PC-3 (cell line): ENCODE results near the gene FLVCR1. TPM values are rescaled to one million over a fixed set of nuclear protein-coding genes. Genes with fewer than 3 reads are reported as not detected.

ENCODE experiments used
- ATAC-seq: fragments of 200-7000 bp; cut with Tn5 transposase; 2 replicates; pipeline ENCODE4 v1.9.1; 2020; ENCODE audit warnings: mild to moderate bottlenecking, moderate library complexity
- BruUV-seq: library from RNA; stranded (reverse); fragments of 400-500 nt; replicated peaks from 2 replicates; lab custom pipeline; 2021; lab: Mats Ljungman, UMichigan
- CTCF ChIA-PET: fragments of 300-600 bp; sonication (Branson Sonifier 250); formaldehyde crosslinking; loops from one replicate; lab custom pipeline; 2022; ENCODE audit warnings: antibody characterized with exemption; lab: Charles Lee
- POLR2A ChIA-PET: fragments of 300-600 bp; sonication (Branson Sonifier 250); formaldehyde crosslinking; loops from one replicate; lab custom pipeline; 2022; ENCODE audit warnings: antibody characterized with exemption; ENCODE audit not compliant: unreplicated experiment; lab: Charles Lee
- DNase-seq: peaks from one replicate; pipeline ENCODE4 v3.0.0-alpha.2; 2015
- H2AFZ ChIP-seq: fragments of 300-600 bp; sonication (generic); 2 replicates; pipeline ENCODE4 v1.6.0; 2016; ENCODE audit warnings: antibody characterized with exemption, low read length
- H3F3A ChIP-seq: fragments of 300-600 bp; sonication (generic); one replicate; pipeline ENCODE4 v1.6.0; 2017; ENCODE audit warnings: antibody characterized with exemption, low read length, control low read depth, mild to moderate bottlenecking; ENCODE audit not compliant: unreplicated experiment
- H3K27ac ChIP-seq: fragments of 300-600 bp; sonication (generic); 2 replicates; pipeline ENCODE4 v1.5.1; 2016; ENCODE audit warnings: mild to moderate bottlenecking, low read length
- H3K27me3 ChIP-seq: fragments of 300-600 bp; sonication (generic); 2 replicates; pipeline ENCODE4 v1.6.1; 2016; ENCODE audit warnings: low read length, mixed read lengths
- H3K36me3 ChIP-seq: fragments of 300-600 bp; sonication (generic); 2 replicates; pipeline ENCODE4 v1.6.1; 2016; ENCODE audit warnings: low read depth, mixed run types, low read length, mixed read lengths
- H3K4me1 ChIP-seq: fragments of 300-600 bp; sonication (generic); 2 replicates; pipeline ENCODE4 v1.5.1; 2016; ENCODE audit warnings: low read length; ENCODE audit not compliant: insufficient read depth
- H3K4me2 ChIP-seq: fragments of 300-600 bp; sonication (generic); 2 replicates; pipeline ENCODE4 v1.6.0; 2016; ENCODE audit warnings: low read length
- H3K4me3 ChIP-seq: fragments of 300-600 bp; sonication (generic); 2 replicates; pipeline ENCODE4 v1.5.1; 2016; ENCODE audit warnings: mild to moderate bottlenecking, low read length, mixed read lengths
- H3K79me2 ChIP-seq: fragments of 300-600 bp; sonication (generic); 2 replicates; pipeline ENCODE4 v1.6.1; 2017; ENCODE audit warnings: low read length, mixed read lengths
- H3K9ac ChIP-seq: fragments of 300-600 bp; sonication (generic); 2 replicates; pipeline ENCODE4 v1.6.0; 2016; ENCODE audit warnings: mild to moderate bottlenecking, low read length
- H3K9me2 ChIP-seq: fragments of 300-600 bp; sonication (generic); replicated peaks from 2 replicates; pipeline ENCODE4 v1.6.1; 2016; ENCODE audit warnings: mixed run types, low read length, mixed read lengths
- H3K9me3 ChIP-seq: fragments of 300-600 bp; sonication (generic); 2 replicates; pipeline ENCODE4 v1.6.1; 2016; ENCODE audit warnings: low read length, mixed read lengths
- H4K20me1 ChIP-seq: fragments of 300-600 bp; sonication (generic); 2 replicates; pipeline ENCODE4 v1.6.1; 2016; ENCODE audit warnings: low read length, mixed read lengths
- CTCF ChIP-seq: fragments of 300-600 bp; sonication (generic); conservative IDR thresholded peaks from 2 replicates; pipeline ENCODE4 v1.5.1; 2017; ENCODE audit warnings: antibody characterized with exemption, low read depth, mild to moderate bottlenecking, low read length
- EZH2 ChIP-seq: fragments of 300-600 bp; sonication (generic); IDR thresholded peaks from one replicate; pipeline ENCODE4 v1.6.1; 2017; ENCODE audit warnings: antibody characterized with exemption, mild to moderate bottlenecking, low read length; ENCODE audit not compliant: unreplicated experiment
- EZH2phosphoT487 ChIP-seq: fragments of 300-600 bp; sonication (generic); IDR thresholded peaks from 2 replicates; pipeline ENCODE4 v1.6.1; 2018; ENCODE audit warnings: mild to moderate bottlenecking, antibody characterized with exemption, low read length, borderline replicate concordance
- intact Hi-C: fragments of 100-400 bp; cut with micrococcal nuclease; formaldehyde crosslinking; loops from 2 replicates; pipeline ENCODE4 v1.9.0; 2023
- total RNA-seq: library from RNA; depleted of rRNA; stranded (reverse); fragments of >200 nt; gene quantifications from 2 replicates; pipeline ENCODE4 v1.2.3, GENCODE V29; 2014

Gene FLVCR1
- total RNA-seq, 1 experiment from 2014 or later = 13.9 TPM

- BruUV-seq = no TSS peak
- H3K36me3 ChIP-seq = no peaks in the 10 kb centered on the region
- no peaks in the 10 kb centered on the region for H3K9me3 ChIP-seq
- H3K4me1 ChIP-seq = peaks cover 11% of the 10 kb centered on the region
- intact Hi-C loops = loop anchor here (2.0 kb wide), 2 partner anchors 44 to 178 kb away; no protein-coding TSS in a partner anchor
- H4K20me1 ChIP-seq = no peaks in the 10 kb centered on the region
- H3K4me2 ChIP-seq = no peak overlapping the region
- no peaks in the 10 kb centered on the region for H3K79me2 ChIP-seq
- H3K27ac ChIP-seq = no peak overlapping the region
- ATAC-seq = peak; percentile 79
- no peak overlapping the region for H3K4me3 ChIP-seq
- H3K9me2 ChIP-seq = no peaks in the 10 kb centered on the region
- TF ChIP-seq CTCF (no peak), EZH2phosphoT487 (no peak), EZH2 (no peak)
- H3F3A ChIP-seq = no peaks in the 10 kb centered on the region
- H2AFZ ChIP-seq = no peak overlapping the region
- H3K27me3 ChIP-seq = no peaks in the 10 kb centered on the region
- CTCF ChIA-PET = no interaction called here
- no peak overlapping the region for H3K9ac ChIP-seq
- POLR2A ChIA-PET = no interaction called here
- peak; percentile 33 for DNase-seq
These were observed 41.4 kb upstream of the FLVCR1 start for GRCh38 chr1:212816567-212817278.

- Histone ChIP-seq H3K9ac (no peak overlapping the region), H3K36me3 (no peaks in the 10 kb centered on the region), H3K79me2 (no peaks in the 10 kb centered on the region), H4K20me1 (no peaks in the 10 kb centered on the region), H3K4me1 (peaks cover 11% of the 10 kb centered on the region), H2AFZ (no peak overlapping the region), H3K9me2 (no peaks in the 10 kb centered on the region), H3K9me3 (no peaks in the 10 kb centered on the region), H3K27me3 (no peaks in the 10 kb centered on the region), H3K4me3 (no peak overlapping the region), H3F3A (no peaks in the 10 kb centered on the region), H3K27ac (no peak overlapping the region), H3K4me2 (no peak overlapping the region)
- no TSS peak for BruUV-seq
- DNase-seq (no peak), ATAC-seq (no peak)
- ChIA-PET CTCF (no interaction called here), POLR2A (no interaction called here)
- intact Hi-C loops = no loop called here
- TF ChIP-seq EZH2 (no peak), CTCF (no peak), EZH2phosphoT487 (no peak)
These were observed 38.3 kb upstream of the FLVCR1 start for GRCh38 chr1:212819726-212820125.

GRCh38 chr1:212820969-212821368 lies 37.1 kb upstream of the FLVCR1 start:
- Histone ChIP-seq H3K27me3 (no peaks in the 10 kb centered on the region), H3K9me3 (peaks cover 10% of the 10 kb centered on the region; the same call in 1 of the 2 replicates), H2AFZ (no peak overlapping the region), H3K9ac (no peak overlapping the region), H3K4me2 (no peak overlapping the region), H3K27ac (no peak overlapping the region), H3F3A (no peaks in the 10 kb centered on the region), H3K36me3 (no peaks in the 10 kb centered on the region), H3K9me2 (no peaks in the 10 kb centered on the region), H4K20me1 (no peaks in the 10 kb centered on the region), H3K79me2 (no peaks in the 10 kb centered on the region), H3K4me3 (no peak overlapping the region), H3K4me1 (peaks cover 10% of the 10 kb centered on the region)
- ChIA-PET POLR2A (no interaction called here), CTCF (no interaction called here)
- TF ChIP-seq EZH2 (no peak), CTCF (no peak), EZH2phosphoT487 (no peak)
- no TSS peak for BruUV-seq
- DNase-seq = no peak
- no peak for ATAC-seq
- intact Hi-C loops = no loop called here
